IMR-90 (cell line): ENCODE data around the gene RUBCN. TPM values are rescaled to one million over a fixed set of nuclear protein-coding genes. Genes with fewer than 3 reads are reported as not detected.

Experiments
- ATAC-seq: fragments of 200-7000 bp; cut with Tn5 transposase; 2 replicates; pipeline ENCODE4 v1.9.1; 2020; ENCODE audit warnings: low read depth, mild to moderate bottlenecking, moderate library complexity
- BruUV-seq: library from RNA; stranded (reverse); fragments of 400-500 nt; replicated peaks from 2 replicates; lab custom pipeline; 2021; lab: Mats Ljungman, UMichigan
- CTCF ChIA-PET: fragments of 300-600 bp; formaldehyde crosslinking; extraction: SDS; loops from one replicate; lab custom pipeline; 2021; ENCODE audit warnings: antibody characterized with exemption; lab: Yijun Ruan, JAX
- POLR2A ChIA-PET: fragments of 300-600 bp; sonication (Branson Sonifier 250); formaldehyde crosslinking; loops from one replicate; lab custom pipeline; 2022; ENCODE audit warnings: antibody characterized with exemption; ENCODE audit not compliant: unreplicated experiment; lab: Charles Lee
- DNase-seq: peaks from one replicate; pipeline ENCODE4 v3.0.0; 2013
- H2AFZ ChIP-seq: replicated peaks from 2 replicates; pipeline ENCODE3; 2013; ENCODE audit warnings: low read length, mild to moderate bottlenecking; ENCODE audit not compliant: poor library complexity
- H2AK5ac ChIP-seq: 2 replicates; pipeline ENCODE4 v1.6.1; 2013; ENCODE audit warnings: low read depth, low read length, inconsistent platforms
- H2AK9ac ChIP-seq: replicated peaks from 2 replicates; pipeline ENCODE3; 2013; ENCODE audit warnings: mild to moderate bottlenecking, low read depth, low read length, moderate library complexity; ENCODE audit not compliant: poor library complexity
- H2BK120ac ChIP-seq: 2 replicates; pipeline ENCODE4 v1.6.1; 2013; ENCODE audit warnings: low read depth, low read length, inconsistent platforms
- H2BK15ac ChIP-seq: 3 replicates; pipeline ENCODE4 v1.6.1; 2013; ENCODE audit warnings: low read depth, low read length, inconsistent platforms
- H2BK20ac ChIP-seq: 2 replicates; pipeline ENCODE4 v1.6.1; 2013; ENCODE audit warnings: low read depth, mild to moderate bottlenecking, inconsistent platforms, low read length, moderate library complexity
- H2BK5ac ChIP-seq: 2 replicates; pipeline ENCODE4 v1.6.1; 2013; ENCODE audit warnings: mild to moderate bottlenecking, low read depth, low read length, inconsistent platforms; ENCODE audit not compliant: poor library complexity, severe bottlenecking
- H3K14ac ChIP-seq: replicated peaks from 2 replicates; pipeline ENCODE4 v1.6.1; 2013; ENCODE audit warnings: low read depth, low read length, inconsistent platforms
- H3K18ac ChIP-seq: 2 replicates; pipeline ENCODE4 v1.6.1; 2013; ENCODE audit warnings: low read depth, low read length, control low read depth
- H3K23ac ChIP-seq: 2 replicates; pipeline ENCODE4 v1.6.1; 2013; ENCODE audit warnings: low read depth, low read length, inconsistent platforms
- H3K27ac ChIP-seq: 2 replicates; pipeline ENCODE4 v1.5.1; 2013; ENCODE audit warnings: mild to moderate bottlenecking, control low read depth, low read length; ENCODE audit not compliant: insufficient read depth
- H3K27me3 ChIP-seq: 2 replicates; pipeline ENCODE4 v1.6.1; 2013; ENCODE audit warnings: low read length; ENCODE audit not compliant: control insufficient read depth, insufficient read depth
- H3K36me3 ChIP-seq: 2 replicates; pipeline ENCODE4 v1.6.1; 2013; ENCODE audit warnings: low read length, mixed read lengths; ENCODE audit not compliant: control insufficient read depth, insufficient read depth
- H3K4ac ChIP-seq: 2 replicates; pipeline ENCODE4 v1.6.1; 2013; ENCODE audit warnings: low read depth, low read length, inconsistent platforms
- H3K4me1 ChIP-seq: 2 replicates; pipeline ENCODE4 v1.6.1; 2013; ENCODE audit warnings: low read length, mixed read lengths; ENCODE audit not compliant: control insufficient read depth, insufficient read depth
- H3K4me2 ChIP-seq: 2 replicates; pipeline ENCODE4 v1.6.1; 2013; ENCODE audit warnings: low read depth, mild to moderate bottlenecking, control low read depth, low read length, moderate library complexity
- H3K4me3 ChIP-seq: 2 replicates; pipeline ENCODE4 v1.5.1; 2013; ENCODE audit warnings: low read depth, mild to moderate bottlenecking, control low read depth, low read length, moderate library complexity; ENCODE audit not compliant: insufficient read depth
- H3K56ac ChIP-seq: 2 replicates; pipeline ENCODE4 v1.6.1; 2013; ENCODE audit warnings: low read length, inconsistent platforms; ENCODE audit not compliant: insufficient read depth; ENCODE audit errors: extremely low read depth
- H3K79me1 ChIP-seq, 2 experiments: 2 replicates each; pipeline ENCODE4 v1.6.1; 2013; ENCODE audit warnings: low read length in 2 of 2, inconsistent platforms in 1 of 2, low read depth in 1 of 2
- H3K9ac ChIP-seq: 2 replicates; pipeline ENCODE4 v1.6.1; 2013; ENCODE audit warnings: low read depth, low read length, control low read depth
- H3K9me1 ChIP-seq: 2 replicates; pipeline ENCODE4 v1.6.1; 2013; ENCODE audit warnings: low read length, inconsistent platforms; ENCODE audit not compliant: insufficient read depth
- H3K9me3 ChIP-seq: 2 replicates; pipeline ENCODE4 v1.6.1; 2013; ENCODE audit warnings: low read length; ENCODE audit not compliant: control insufficient read depth, insufficient read depth
- H4K20me1 ChIP-seq: 2 replicates; pipeline ENCODE4 v1.6.1; 2013; ENCODE audit warnings: low read length, inconsistent platforms; ENCODE audit not compliant: insufficient read depth
- H4K5ac ChIP-seq: 2 replicates; pipeline ENCODE4 v1.6.1; 2013; ENCODE audit warnings: mild to moderate bottlenecking, low read depth, low read length, control low read depth
- H4K8ac ChIP-seq, 2 experiments: 2 replicates each; pipeline ENCODE4 v1.6.1; 2013; ENCODE audit warnings: low read depth in 2 of 2, low read length in 2 of 2, control low read depth in 1 of 2, inconsistent platforms in 1 of 2
- H4K91ac ChIP-seq: 2 replicates; pipeline ENCODE4 v1.6.1; 2013; ENCODE audit warnings: low read depth, low read length, inconsistent platforms; ENCODE audit not compliant: insufficient read depth
- CEBPB ChIP-seq: IDR thresholded peaks from 2 replicates; pipeline ENCODE4 v1.6.1; 2012; ENCODE audit warnings: low read depth, low read length, improper control_type of control experiment
- CHD1 ChIP-seq: IDR thresholded peaks from 2 replicates; pipeline ENCODE4 v1.6.1; 2012; ENCODE audit warnings: low read depth, low read length, improper control_type of control experiment
- CTCF ChIP-seq: conservative IDR thresholded peaks from 2 replicates; pipeline ENCODE4 v1.5.1; 2012; ENCODE audit warnings: mild to moderate bottlenecking, low read depth, low read length, improper control_type of control experiment
- FOS ChIP-seq: fragments of 150-350 bp; IDR thresholded peaks from 2 replicates; pipeline ENCODE4 v1.6.1; 2016; ENCODE audit warnings: low read depth, low read length
- MAFK ChIP-seq: IDR thresholded peaks from 2 replicates; pipeline ENCODE4 v1.6.1; 2012; ENCODE audit warnings: low read depth, low read length, improper control_type of control experiment
- MAZ ChIP-seq: IDR thresholded peaks from 2 replicates; pipeline ENCODE4 v1.6.1; 2012; ENCODE audit warnings: low read depth, mild to moderate bottlenecking, low read length, improper control_type of control experiment, moderate library complexity, borderline replicate concordance
- MXI1 ChIP-seq: IDR thresholded peaks from 2 replicates; pipeline ENCODE4 v1.6.1; 2012; ENCODE audit warnings: low read depth, mild to moderate bottlenecking, low read length, moderate library complexity, borderline replicate concordance
- NFE2L2 ChIP-seq: fragments of 150-350 bp; IDR thresholded peaks from 2 replicates; pipeline ENCODE4 v1.6.1; 2016; ENCODE audit warnings: low read depth, mild to moderate bottlenecking, low read length
- POLR2A ChIP-seq: IDR thresholded peaks from 2 replicates; pipeline ENCODE4 v1.6.1; 2012; ENCODE audit warnings: mild to moderate bottlenecking, low read depth, low read length
- RAD21 ChIP-seq: IDR thresholded peaks from 2 replicates; pipeline ENCODE4 v1.6.1; 2012; ENCODE audit warnings: low read length, improper control_type of control experiment
- RCOR1 ChIP-seq: IDR thresholded peaks from 2 replicates; pipeline ENCODE4 v1.6.1; 2012; ENCODE audit warnings: mild to moderate bottlenecking, low read length, improper control_type of control experiment; ENCODE audit not compliant: insufficient replicate concordance
- RFX5 ChIP-seq: IDR thresholded peaks from 2 replicates; pipeline ENCODE4 v1.8.0; 2012; ENCODE audit warnings: low read depth, mild to moderate bottlenecking, low read length, moderate library complexity
- SMC3 ChIP-seq: fragments of 150-350 bp; IDR thresholded peaks from 2 replicates; pipeline ENCODE4 v1.6.1; 2016; ENCODE audit warnings: low read depth, mild to moderate bottlenecking, antibody characterized with exemption, low read length, moderate library complexity
- USF2 ChIP-seq: fragments of 150-350 bp; IDR thresholded peaks from 2 replicates; pipeline ENCODE4 v1.6.1; 2017; ENCODE audit warnings: mild to moderate bottlenecking, antibody characterized with exemption, low read length, low read depth
- whole genome bisulfite sequencing, 2 experiments: methylation state at CpG; one replicate each; pipeline versions ENCODE4 v1.1.5 to v1.1.7; 2013; ENCODE audit warnings: missing lambda C conversion rate in 2 of 2; ENCODE audit not compliant: insufficient read length in 1 of 2; ENCODE audit errors: extremely low coverage in 2 of 2; 5-methylcytosine and 5-hydroxymethylcytosine counted together
- dilution Hi-C: fragments of 300-500 bp; cut with HindIII; formaldehyde crosslinking; loops from one replicate; pipeline ENCODE4 v1.14.3; 2018; ENCODE audit warnings: low sequenced_read_pairs; ENCODE audit not compliant: unreplicated experiment
- in situ Hi-C: fragments of 300-500 bp; cut with MboI; formaldehyde crosslinking; loops from 3 replicates; pipeline ENCODE4 v1.14.3; 2019; ENCODE audit warnings: low sequenced_read_pairs, inconsistent platforms, mixed read lengths
- intact Hi-C: fragments of 100-400 bp; cut with micrococcal nuclease; formaldehyde crosslinking; loops from 2 replicates; pipeline ENCODE4 v1.10.0; 2022
- polyA plus RNA-seq, 3 experiments: library from polyadenylated mRNA; depleted of rRNA; stranded (reverse); fragments of >200 nt; gene quantifications; 2 replicates each; pipeline ENCODE4 v1.2.3, GENCODE V29; 2012; ENCODE audit warnings: low replicate concordance in 1 of 3
- total RNA-seq: library from RNA; depleted of rRNA; stranded (reverse); fragments of >200 nt; gene quantifications from 2 replicates; pipeline ENCODE4 v1.2.3, GENCODE V29; 2012

Gene RUBCN
- total and polyA plus RNA-seq, 2 of the 4 experiments (the other 2 are of a cell fraction) = 10.8 to 12.6 TPM

- Histone ChIP-seq H4K5ac (no peak overlapping the region), H2AFZ (no peak overlapping the region), H2BK15ac (no peak overlapping the region), H2AK5ac (no peak overlapping the region), H2BK120ac (no peak overlapping the region), H3K27ac (no peak overlapping the region), H4K20me1 (peaks cover 57% of the 10 kb centered on the region), H2BK20ac (no peak overlapping the region), H3K4ac (no peak overlapping the region), H3K18ac (no peak overlapping the region), H3K79me1 (peaks cover 7 to 33% of the 10 kb centered on the region in 2 experiments; a peak in 3 of 4 replicates), H3K4me1 (peaks cover 4% of the 10 kb centered on the region), H4K8ac (no peak overlapping the region), H3K9ac (peak overlapping the region; percentile 46; the same call in 1 of the 2 replicates), H3K56ac (no peak overlapping the region), H2AK9ac (peak overlapping the region; percentile 47), H3K23ac (peak overlapping the region; percentile 67), H3K4me3 (no peak overlapping the region), H3K9me1 (peaks cover 6% of the 10 kb centered on the region; the same call in 1 of the 2 replicates), H3K27me3 (no peaks in the 10 kb centered on the region), H4K91ac (no peak overlapping the region), H2BK5ac (no peak overlapping the region), H3K36me3 (no peaks in the 10 kb centered on the region), H3K14ac (0 out of 2 replicates have a peak overlapping the region, but pooled peaks have one; percentile 22), H3K9me3 (no peaks in the 10 kb centered on the region), H3K4me2 (peak overlapping the region; percentile 63)
- no peak for TF ChIP-seq MAZ
- no peak for TF ChIP-seq SMC3
- TF ChIP-seq NFE2L2 = no peak
- TF ChIP-seq CTCF = no peak
- no peak for TF ChIP-seq MAFK
- no peak for TF ChIP-seq CHD1
- TF ChIP-seq USF2 = no peak
- no peak for TF ChIP-seq RAD21
- TF ChIP-seq RCOR1 = no peak
- no peak for TF ChIP-seq POLR2A
- TF ChIP-seq FOS = no peak
- TF ChIP-seq RFX5 = no peak
- no peak for TF ChIP-seq MXI1
- no peak for TF ChIP-seq CEBPB
- in situ Hi-C loops (no loop called here), dilution Hi-C loops (no loop called here), intact Hi-C loops (no loop called here)
- DNase-seq (no peak), ATAC-seq (no peak)
- BruUV-seq = no TSS peak
- ChIA-PET CTCF (no interaction called here), POLR2A (no interaction called here)
- WGBS, 2 experiments = no CpG with 5 or more reads among the region's 5 CpGs
Measured at GRCh38 chr3:197752107-197752506, 15.4 kb upstream of the RUBCN start.
